HG03280 (cell line): ENCODE results near the gene ZMYND8.
"Not testable (repeated sequence)": the region's sequence is repeated elsewhere in the genome, so short reads cannot be mapped to it uniquely, and the experiment has no call there.

Source experiments
- ATAC-seq: cut with Tn5 transposase; IDR thresholded peaks from one replicate; pipeline ENCODE4 v1.9.1; 2021; ENCODE audit warnings: mild to moderate bottlenecking, moderate library complexity; ENCODE audit not compliant: unreplicated experiment

Gene ZMYND8

DNA sequence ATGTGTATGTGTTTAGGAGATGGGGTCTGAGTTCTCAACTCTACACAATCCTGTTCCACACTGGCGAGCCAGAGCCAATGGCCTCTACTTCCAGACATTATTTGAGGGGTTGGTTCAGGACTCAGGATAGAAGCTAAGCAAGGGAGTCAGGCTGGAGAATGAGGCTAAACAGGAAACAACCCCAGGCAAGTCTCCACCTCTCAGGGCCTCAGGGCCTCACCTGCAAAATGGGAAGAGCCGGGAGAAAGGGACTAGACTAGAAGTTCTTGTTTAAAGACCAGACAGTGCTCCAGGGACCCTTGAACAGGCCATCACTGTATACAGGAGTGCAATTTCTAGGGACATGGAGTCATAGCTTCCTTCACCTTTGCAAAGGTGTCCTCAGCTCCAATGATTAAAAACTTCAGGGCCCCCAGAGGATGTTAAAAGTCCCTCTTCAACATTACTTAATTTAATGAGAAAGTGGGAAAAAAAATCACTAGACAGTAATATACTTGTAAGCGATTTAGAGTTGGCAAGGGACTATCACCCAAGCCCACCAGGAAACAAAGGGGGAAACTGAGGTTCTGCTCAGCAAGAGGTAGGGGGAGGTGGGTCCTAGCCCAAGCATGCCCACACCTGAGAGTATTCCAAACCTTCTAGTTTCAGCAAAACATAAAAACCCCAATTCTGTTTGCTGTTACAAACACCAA lies 41.7 kb downstream of the ZMYND8 start:
- no peak for ATAC-seq

- ATAC-seq: no peak
Observed at GRCh38 chr20:47311967-47312681, 44.4 kb downstream of the ZMYND8 start.

DNA sequence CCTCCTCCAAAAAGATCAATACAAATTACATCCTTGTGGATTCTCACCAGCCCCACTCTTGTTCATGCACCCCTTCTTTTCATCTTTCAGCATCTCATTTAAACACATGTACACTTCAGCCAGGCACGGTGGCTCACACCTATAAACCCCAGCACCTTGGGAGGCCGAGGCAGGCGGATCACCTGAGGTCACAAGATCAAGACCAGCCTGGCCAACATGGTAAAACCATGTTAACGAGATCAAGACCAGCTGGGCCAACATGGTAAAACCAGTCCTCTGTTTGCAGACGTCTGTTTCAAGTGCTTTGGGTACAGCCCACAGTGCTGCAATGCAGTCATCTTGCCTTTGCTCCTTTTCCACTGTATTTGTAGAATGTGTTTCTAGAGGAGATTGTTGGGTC lies 45.3 kb downstream of the ZMYND8 start:
- ATAC-seq: no peak

- ATAC-seq: no peak
Observed at GRCh38 chr20:47310729-47311128, 45.8 kb downstream of the ZMYND8 start.

- no peak for ATAC-seq
Observed at GRCh38 chr20:47309806-47310426, 46.6 kb downstream of the ZMYND8 start.

DNA sequence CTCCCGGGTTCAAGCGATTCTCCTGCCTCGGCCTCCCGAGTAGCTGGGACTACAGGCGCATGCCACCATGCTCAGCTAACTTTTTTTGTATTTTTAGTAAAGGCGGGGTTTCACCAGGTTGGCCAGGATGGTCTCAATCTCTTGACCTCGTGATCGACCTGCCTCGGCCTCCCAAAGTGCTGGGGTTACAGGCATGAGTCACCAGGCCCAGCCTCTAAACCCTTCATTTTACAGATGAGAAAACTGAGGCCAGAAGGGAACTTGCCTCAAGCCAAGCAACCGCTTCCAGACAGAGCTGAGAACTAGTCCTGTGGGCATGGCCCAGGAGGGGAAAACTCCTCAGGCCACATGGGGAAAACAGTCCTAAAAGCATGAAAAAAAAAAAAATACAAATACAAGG lies 47.1 kb downstream of the ZMYND8 start:
- ATAC-seq: no peak

GRCh38 chr20:47307569-47307968 lies 48.9 kb downstream of the ZMYND8 start:
- ATAC-seq: not testable (repeated sequence)

- ATAC-seq: no peak
Observed at GRCh38 chr20:47306755-47307370, 49.6 kb downstream of the ZMYND8 start.

DNA sequence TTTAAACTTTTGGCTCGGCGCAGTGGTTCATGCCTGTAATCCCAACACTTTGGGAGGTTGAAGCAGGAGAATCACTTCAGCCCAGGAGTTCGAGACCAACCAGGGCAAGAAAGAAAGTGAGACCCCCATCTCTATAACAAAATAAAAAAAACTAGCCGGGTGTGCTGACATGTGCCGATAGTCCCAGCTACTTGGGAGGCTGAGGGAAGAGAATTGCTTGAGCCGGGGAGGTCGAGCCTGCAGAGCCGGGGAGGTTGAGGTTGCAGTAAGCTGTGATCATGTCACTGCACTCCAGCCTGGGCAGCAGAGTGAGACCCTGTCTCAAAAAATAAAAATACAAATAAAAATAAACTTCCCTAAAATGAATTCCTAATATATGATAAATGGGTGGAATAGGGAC lies 50.4 kb downstream of the ZMYND8 start:
- ATAC-seq: no peak

DNA sequence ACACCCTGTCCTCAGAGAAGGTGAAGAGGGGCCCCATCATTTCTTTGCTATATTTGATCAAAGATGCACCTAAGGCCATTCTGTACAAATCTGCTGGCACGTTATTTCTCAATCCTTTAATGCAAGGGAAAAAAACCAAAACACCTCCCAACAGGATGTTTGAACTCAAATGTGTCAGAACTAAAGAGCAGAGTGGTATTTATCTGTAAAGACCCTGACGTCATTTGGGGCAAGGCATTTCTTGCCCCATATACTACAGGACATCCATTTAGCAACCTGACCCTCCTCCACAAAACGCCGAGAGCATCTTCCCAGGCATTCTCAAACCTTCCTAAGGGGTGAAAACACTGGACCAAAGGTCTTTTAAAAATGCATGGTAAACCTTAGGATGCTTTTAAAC lies 50.8 kb downstream of the ZMYND8 start:
- ATAC-seq: no peak

GRCh38 chr20:47304287-47304686 lies 52.2 kb downstream of the ZMYND8 start:
- no peak for ATAC-seq

DNA sequence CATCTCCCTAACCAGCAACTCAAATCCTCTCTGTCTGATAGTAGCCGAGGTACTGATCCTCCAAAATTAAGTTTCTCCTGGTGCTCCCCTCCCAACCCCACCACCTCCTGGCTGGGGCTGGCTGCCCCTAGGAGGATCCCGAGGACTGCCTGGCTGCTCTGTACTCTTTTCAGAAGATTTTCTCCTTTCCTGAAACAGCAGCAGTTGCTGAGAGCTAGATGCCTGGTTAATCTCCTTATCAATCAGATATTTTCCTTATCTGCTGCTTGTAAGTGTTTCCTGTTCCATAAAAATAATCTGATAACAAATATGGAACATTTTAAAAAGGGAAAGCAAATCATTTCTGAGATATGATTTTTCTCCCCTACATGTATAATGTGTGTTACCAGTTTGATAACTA lies 52.8 kb downstream of the ZMYND8 start:
- no peak for ATAC-seq

DNA sequence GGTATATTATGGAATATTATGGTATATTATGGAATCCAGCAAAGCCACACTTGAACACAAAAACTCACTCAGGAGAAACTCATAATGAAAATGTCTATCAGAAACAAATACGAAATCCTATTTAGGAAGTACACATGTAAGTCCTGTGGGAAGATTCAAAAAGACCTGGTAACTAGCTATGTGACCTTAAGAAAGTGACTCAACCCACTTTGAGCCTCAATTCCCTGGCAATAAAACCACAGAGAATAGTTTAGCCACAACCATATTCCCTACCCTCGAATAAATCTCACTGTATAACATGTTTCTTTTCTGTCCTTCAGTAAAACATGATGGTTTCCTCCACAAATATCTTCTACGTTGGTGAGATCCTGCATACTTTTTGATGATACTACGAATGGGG lies 56.4 kb downstream of the ZMYND8 start:
- no peak for ATAC-seq

DNA sequence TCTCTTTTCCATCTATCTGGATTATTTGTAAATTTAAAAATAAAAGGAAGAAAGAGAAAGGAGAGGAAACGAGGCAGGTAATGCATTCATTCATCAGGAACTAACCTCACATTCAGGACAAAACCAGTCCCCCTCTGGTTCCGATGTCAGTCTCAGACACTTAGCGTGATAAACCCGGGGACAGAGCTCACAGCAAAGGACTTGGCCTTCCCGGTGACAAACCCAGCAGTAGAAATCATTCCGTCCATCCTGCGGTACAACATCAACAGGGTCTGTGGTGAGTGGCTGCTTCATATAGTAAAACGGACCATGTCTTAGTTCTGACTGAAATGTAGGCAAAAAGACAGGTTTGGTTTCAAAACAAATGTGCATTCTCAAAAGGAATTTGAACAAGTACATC lies 57.9 kb downstream of the ZMYND8 start:
- no peak for ATAC-seq

DNA sequence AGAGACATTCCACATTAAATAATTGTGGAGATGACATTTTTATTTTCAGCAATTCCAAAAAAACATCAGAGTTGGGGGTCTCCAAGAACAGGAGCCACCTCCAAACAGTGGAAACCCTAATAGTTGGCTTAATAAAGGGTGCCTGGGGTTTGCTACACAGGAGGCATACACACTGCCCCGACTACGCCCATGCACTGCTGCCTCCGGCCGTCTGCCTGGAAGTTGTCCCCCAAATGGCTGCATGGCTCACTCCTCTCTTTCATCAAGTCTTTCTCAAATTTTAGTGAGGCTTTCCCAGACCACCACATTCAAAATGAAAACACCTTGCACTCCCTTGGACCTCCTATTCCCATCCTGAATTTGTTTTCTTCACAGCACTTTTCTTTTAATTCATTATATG lies 58.8 kb downstream of the ZMYND8 start:
- ATAC-seq: no peak

DNA sequence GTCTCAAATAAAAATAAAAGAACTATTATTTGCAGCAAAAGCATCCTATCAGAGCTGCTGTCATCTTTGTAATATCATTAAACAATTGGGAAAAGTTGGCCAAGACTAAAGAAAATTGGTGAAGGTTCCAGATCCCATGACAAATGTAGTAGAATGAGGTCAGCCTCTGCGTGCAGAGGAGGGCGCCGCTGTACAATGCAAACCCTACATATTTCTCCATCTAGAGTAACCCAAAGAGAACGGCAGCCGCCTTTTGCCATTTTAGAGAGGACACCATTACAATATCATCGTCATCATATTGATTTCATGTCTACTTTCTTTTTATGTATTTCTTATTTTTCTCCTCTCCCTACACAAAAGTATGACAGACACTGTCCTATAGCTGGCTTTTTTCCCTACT lies 59.5 kb downstream of the ZMYND8 start:
- no peak for ATAC-seq

GRCh38 chr20:47295921-47296426 lies 60.5 kb downstream of the ZMYND8 start:
- ATAC-seq: no peak

DNA sequence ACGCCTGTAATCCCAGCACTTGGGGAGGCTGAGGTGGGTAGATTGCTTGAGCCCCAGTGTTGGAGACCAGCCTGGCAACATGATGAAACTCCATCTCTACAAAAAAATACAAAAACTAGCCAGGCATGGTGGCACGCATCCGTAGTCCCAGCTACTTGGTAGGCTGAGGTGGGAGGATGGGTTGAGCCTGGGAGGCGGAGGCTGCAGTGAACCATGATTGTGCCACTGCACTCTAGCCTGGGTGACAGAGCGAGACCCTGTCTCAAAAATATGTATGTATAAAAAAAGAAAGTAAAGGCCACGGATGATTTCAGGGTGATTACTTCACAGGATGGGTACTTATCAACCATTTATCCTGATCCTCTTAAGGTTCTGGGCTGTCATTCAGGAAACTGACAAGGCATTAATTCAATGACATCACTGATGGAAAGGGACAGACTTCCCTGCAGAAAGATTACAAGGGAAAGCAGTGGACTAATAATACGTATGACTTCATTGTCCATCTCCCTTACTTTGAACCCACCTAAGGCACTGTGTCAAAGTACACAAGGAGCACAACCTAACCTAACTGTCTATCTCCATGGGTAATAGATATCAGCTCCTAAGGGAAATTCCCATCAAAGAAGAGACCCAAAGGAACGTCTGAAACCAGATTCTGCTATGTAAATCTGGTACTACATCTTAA lies 61.2 kb downstream of the ZMYND8 start:
- no peak for ATAC-seq

GRCh38 chr20:47293631-47294030 lies 62.9 kb downstream of the ZMYND8 start:
- no peak for ATAC-seq

DNA sequence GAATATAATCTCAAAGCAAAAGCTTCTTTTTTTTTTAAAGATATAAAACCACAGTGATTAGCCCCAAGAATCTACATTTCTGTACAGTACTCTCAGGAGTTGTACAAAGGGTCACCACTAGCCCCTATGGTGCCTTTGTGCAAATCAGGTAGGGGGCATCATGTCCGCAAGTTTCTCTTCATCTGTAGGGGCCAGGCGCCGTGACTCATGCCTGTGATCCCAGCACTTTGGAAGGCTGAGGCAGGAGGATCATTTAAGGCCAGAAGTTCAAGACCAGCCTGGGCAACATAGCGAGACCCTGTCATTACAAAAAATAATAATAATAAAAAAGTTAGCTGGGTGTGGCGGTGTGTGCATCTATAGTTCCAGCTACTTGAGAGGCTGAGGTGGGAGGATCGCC lies 63.9 kb downstream of the ZMYND8 start:
- ATAC-seq: no peak
